Panc1 (cell line): ENCODE results near the gene ASNSD1. TPM values are rescaled to one million over a fixed set of nuclear protein-coding genes. Genes with fewer than 3 reads are reported as not detected.
"Not testable (repeated sequence)": the region's sequence is repeated elsewhere in the genome, so short reads cannot be mapped to it uniquely, and the experiment has no call there.

Experiments used
- ATAC-seq: fragments of 200-7000 bp; cut with Tn5 transposase; 2 replicates; pipeline ENCODE4 v1.9.1; 2020; ENCODE audit warnings: mild to moderate bottlenecking, moderate library complexity
- BruUV-seq: library from RNA; stranded (reverse); fragments of 400-500 nt; replicated peaks from 2 replicates; lab custom pipeline; 2021; lab: Mats Ljungman, UMichigan
- CTCF ChIA-PET: fragments of 300-600 bp; sonication (Branson Sonifier 250); formaldehyde crosslinking; loops from one replicate; lab custom pipeline; 2022; ENCODE audit warnings: antibody characterized with exemption; lab: Charles Lee
- POLR2A ChIA-PET: fragments of 300-600 bp; sonication (Branson Sonifier 250); formaldehyde crosslinking; loops from one replicate; lab custom pipeline; 2022; ENCODE audit warnings: antibody characterized with exemption; lab: Charles Lee
- DNase-seq: peaks from one replicate; pipeline ENCODE4 v3.0.0-alpha.2; 2010; ENCODE audit warnings: low read depth, low spot score
- H3K27ac ChIP-seq: 2 replicates; pipeline ENCODE4 v1.5.1; 2011; ENCODE audit warnings: mild to moderate bottlenecking, low read length, inconsistent platforms
- H3K27me3 ChIP-seq: fragments of 200-500 bp; sonication (Bioruptor generic); 2 replicates; pipeline ENCODE4 v1.6.0; 2014; ENCODE audit warnings: low read length, inconsistent platforms; ENCODE audit not compliant: control insufficient read depth, insufficient read depth
- H3K36me3 ChIP-seq: fragments of 200-500 bp; sonication (Bioruptor generic); 2 replicates; pipeline ENCODE4 v1.5.1; 2014; ENCODE audit warnings: inconsistent platforms, mild to moderate bottlenecking, low read length, moderate library complexity; ENCODE audit not compliant: control insufficient read depth, insufficient read depth
- H3K4me1 ChIP-seq: 2 replicates; pipeline ENCODE4 v1.5.1; 2011; ENCODE audit warnings: inconsistent platforms, mild to moderate bottlenecking, low read length, moderate library complexity; ENCODE audit not compliant: control insufficient read depth, insufficient read depth
- H3K4me3 ChIP-seq, 2 experiments: 2 replicates each; pipeline ENCODE4 v1.5.1; 2011 to 2012; ENCODE audit warnings: low read depth in 2 of 2, low read length in 2 of 2, mild to moderate bottlenecking in 2 of 2, inconsistent platforms in 1 of 2, moderate library complexity in 1 of 2
- H3K9me3 ChIP-seq: fragments of 200-500 bp; sonication (Bioruptor generic); 2 replicates; pipeline ENCODE4 v1.5.1; 2014; ENCODE audit warnings: low read depth, mild to moderate bottlenecking, inconsistent platforms, low read length, moderate library complexity; ENCODE audit not compliant: control insufficient read depth, insufficient read depth
- POLR2AphosphoS5 ChIP-seq: IDR thresholded peaks from 2 replicates; pipeline ENCODE4 v1.6.1; 2012; ENCODE audit warnings: mild to moderate bottlenecking, low read depth, low read length, moderate library complexity
- SIN3A ChIP-seq: IDR thresholded peaks from 2 replicates; pipeline ENCODE4 v1.6.1; 2012; ENCODE audit warnings: low read depth, mild to moderate bottlenecking, low read length, moderate library complexity, borderline replicate concordance; ENCODE audit not compliant: insufficient read depth
- TCF7L2 ChIP-seq: IDR thresholded peaks from 2 replicates; pipeline ENCODE4 v1.6.1; 2011; ENCODE audit warnings: mild to moderate bottlenecking, low read depth, low read length, inconsistent platforms
- in situ Hi-C: cut with HindIII; loops from 2 replicates; pipeline ENCODE4 v1.10.0; 2016; ENCODE audit warnings: low sequenced_read_pairs, low pct_unique_long_range_greater_than_20kb
- intact Hi-C: fragments of 100-400 bp; cut with micrococcal nuclease; formaldehyde crosslinking; loops from one replicate; pipeline ENCODE4 v1.10.0; 2022; ENCODE audit not compliant: unreplicated experiment
- total RNA-seq: library from RNA; stranded (reverse); gene quantifications from one replicate; pipeline ENCODE4 v1.2.1, GENCODE V29; 2021; ENCODE audit not compliant: unreplicated experiment
- TF ChIP-seq, protein P1 (sequence below), 2 experiments: IDR thresholded peaks; 2 replicates each; pipeline ENCODE4 v1.6.1; 2011 to 2012; ENCODE audit warnings: low read depth in 2 of 2, control low read depth in 1 of 2, low read length in 1 of 2, mild to moderate bottlenecking in 1 of 2, moderate library complexity in 1 of 2; ENCODE audit not compliant: insufficient read depth in 1 of 2
- TF ChIP-seq, protein P2 (sequence below): fragments of 450-650 bp; IDR thresholded peaks from 2 replicates; pipeline ENCODE4 v1.5.1; 2017; ENCODE audit warnings: mild to moderate bottlenecking

ASNSD1 gene
- total RNA-seq, 1 experiment from 2014 or later, result 30.3 TPM

DNA sequence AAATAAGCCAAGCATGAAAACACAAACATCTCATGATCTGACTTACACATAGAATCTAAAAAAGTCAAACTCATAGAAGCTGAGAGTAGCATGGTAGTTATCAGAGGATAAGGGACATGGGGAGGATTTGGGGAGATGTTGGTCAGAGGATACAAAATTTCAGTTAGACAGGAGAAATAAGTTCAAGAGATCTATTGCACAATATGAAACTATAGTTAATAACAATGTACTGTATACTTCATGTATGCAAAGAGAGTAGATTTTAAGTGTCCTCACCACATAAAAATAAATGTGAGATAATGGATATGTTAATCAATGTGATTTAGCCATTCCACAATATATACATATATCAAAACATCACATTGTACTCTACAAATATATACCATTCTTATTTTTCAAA lies 10.0 kb upstream of the ASNSD1 start:
- Histone ChIP-seq H3K4me1 (no peaks in the 10 kb centered on the region), H3K4me3 (no peak overlapping the region), H3K36me3 (no peaks in the 10 kb centered on the region), H3K27ac (no peak overlapping the region), H3K9me3 (no peaks in the 10 kb centered on the region), H3K27me3 (no peaks in the 10 kb centered on the region)
- CTCF ChIA-PET, result interaction anchor here (0.6 kb wide), 1 partner anchor 878 kb away, joined by 3 read pairs; no protein-coding TSS in a partner anchor
- ATAC-seq (no peak), DNase-seq (no peak)
- TF ChIP-seq, protein P1, sequence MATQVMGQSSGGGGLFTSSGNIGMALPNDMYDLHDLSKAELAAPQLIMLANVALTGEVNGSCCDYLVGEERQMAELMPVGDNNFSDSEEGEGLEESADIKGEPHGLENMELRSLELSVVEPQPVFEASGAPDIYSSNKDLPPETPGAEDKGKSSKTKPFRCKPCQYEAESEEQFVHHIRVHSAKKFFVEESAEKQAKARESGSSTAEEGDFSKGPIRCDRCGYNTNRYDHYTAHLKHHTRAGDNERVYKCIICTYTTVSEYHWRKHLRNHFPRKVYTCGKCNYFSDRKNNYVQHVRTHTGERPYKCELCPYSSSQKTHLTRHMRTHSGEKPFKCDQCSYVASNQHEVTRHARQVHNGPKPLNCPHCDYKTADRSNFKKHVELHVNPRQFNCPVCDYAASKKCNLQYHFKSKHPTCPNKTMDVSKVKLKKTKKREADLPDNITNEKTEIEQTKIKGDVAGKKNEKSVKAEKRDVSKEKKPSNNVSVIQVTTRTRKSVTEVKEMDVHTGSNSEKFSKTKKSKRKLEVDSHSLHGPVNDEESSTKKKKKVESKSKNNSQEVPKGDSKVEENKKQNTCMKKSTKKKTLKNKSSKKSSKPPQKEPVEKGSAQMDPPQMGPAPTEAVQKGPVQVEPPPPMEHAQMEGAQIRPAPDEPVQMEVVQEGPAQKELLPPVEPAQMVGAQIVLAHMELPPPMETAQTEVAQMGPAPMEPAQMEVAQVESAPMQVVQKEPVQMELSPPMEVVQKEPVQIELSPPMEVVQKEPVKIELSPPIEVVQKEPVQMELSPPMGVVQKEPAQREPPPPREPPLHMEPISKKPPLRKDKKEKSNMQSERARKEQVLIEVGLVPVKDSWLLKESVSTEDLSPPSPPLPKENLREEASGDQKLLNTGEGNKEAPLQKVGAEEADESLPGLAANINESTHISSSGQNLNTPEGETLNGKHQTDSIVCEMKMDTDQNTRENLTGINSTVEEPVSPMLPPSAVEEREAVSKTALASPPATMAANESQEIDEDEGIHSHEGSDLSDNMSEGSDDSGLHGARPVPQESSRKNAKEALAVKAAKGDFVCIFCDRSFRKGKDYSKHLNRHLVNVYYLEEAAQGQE (IDR thresholded peaks at IDR 0.05; ENCODE audit: insufficient read depth in 1 of 2, low read depth in 2 of 2, low read length in 1 of 2), result no peak
- TF ChIP-seq TCF7L2 (no peak), POLR2AphosphoS5 (no peak), SIN3A (no peak)
- TF ChIP-seq, protein P2, sequence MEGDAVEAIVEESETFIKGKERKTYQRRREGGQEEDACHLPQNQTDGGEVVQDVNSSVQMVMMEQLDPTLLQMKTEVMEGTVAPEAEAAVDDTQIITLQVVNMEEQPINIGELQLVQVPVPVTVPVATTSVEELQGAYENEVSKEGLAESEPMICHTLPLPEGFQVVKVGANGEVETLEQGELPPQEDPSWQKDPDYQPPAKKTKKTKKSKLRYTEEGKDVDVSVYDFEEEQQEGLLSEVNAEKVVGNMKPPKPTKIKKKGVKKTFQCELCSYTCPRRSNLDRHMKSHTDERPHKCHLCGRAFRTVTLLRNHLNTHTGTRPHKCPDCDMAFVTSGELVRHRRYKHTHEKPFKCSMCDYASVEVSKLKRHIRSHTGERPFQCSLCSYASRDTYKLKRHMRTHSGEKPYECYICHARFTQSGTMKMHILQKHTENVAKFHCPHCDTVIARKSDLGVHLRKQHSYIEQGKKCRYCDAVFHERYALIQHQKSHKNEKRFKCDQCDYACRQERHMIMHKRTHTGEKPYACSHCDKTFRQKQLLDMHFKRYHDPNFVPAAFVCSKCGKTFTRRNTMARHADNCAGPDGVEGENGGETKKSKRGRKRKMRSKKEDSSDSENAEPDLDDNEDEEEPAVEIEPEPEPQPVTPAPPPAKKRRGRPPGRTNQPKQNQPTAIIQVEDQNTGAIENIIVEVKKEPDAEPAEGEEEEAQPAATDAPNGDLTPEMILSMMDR, result no peak
- intact Hi-C loops, result no loop called here
- in situ Hi-C loops, result no loop called here
- no TSS peak for BruUV-seq
- POLR2A ChIA-PET, result interaction anchor here (0.6 kb wide), 1 partner anchor 1855 kb away, joined by 5 read pairs; no protein-coding TSS in a partner anchor

DNA sequence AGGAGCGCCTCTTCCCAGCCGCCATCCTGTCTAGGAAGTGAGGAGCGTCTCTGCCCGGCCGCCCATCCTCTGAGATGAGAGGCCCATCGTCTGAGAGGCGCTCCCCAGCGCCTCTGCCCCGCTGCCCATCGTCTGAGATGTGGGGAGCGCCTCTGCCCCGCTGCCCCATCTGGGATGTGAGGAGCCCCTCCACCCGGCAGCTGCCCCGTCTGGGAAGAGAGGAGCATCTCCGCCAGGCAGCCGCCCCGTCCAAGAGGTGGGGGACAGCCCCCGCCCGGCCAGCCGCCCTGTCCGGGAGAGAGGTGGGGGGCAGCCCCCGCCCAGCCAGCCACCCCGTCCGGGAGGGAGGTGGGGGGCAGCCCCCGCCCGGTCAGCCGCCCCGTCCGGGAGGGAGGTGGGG lies 7.8 kb upstream of the ASNSD1 start:
- POLR2A ChIA-PET, H3K36me3 ChIP-seq, H3K27ac ChIP-seq, H3K4me1 ChIP-seq, H3K4me3 ChIP-seq, BruUV-seq, H3K9me3 ChIP-seq, ATAC-seq, intact Hi-C loops, CTCF ChIA-PET, in situ Hi-C loops, H3K27me3 ChIP-seq, DNase-seq: not testable (repeated sequence)

DNA sequence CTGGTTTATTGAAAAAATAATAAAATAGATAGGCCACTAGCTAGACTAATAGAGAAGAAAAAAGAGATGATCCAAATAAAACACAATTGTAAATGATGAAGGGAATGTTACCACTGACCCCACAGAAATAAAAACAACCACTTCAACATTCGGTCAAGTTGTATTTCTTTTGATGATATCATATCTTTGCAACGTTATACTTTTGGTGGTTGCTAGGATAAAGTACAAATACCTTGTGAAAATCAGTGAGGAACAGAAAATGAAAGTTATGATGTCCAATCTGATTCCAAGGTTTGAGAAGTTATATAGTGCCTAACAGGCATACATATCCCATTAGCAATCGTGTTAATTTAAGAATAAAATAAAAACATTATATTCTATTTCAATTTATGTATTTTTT lies 6.6 kb upstream of the ASNSD1 start:
- no peaks in the 10 kb centered on the region for H3K4me1 ChIP-seq
- H3K36me3 ChIP-seq, result no peaks in the 10 kb centered on the region
- intact Hi-C loops (no loop called here), in situ Hi-C loops (no loop called here)
- no peaks in the 10 kb centered on the region for H3K27me3 ChIP-seq
- H3K27ac ChIP-seq, result no peak overlapping the region
- ATAC-seq (no peak), DNase-seq (no peak)
- CTCF ChIA-PET, result no interaction called here
- POLR2A ChIA-PET, result no interaction called here
- TF ChIP-seq SIN3A (no peak), TCF7L2 (no peak)
- H3K9me3 ChIP-seq, result no peaks in the 10 kb centered on the region
- BruUV-seq, result no TSS peak
- H3K4me3 ChIP-seq, result no peak overlapping the region
